Smooth muscle cell (in vitro differentiated cells): ENCODE measurements around the gene MSRB3. TPM values are rescaled to one million over a fixed set of nuclear protein-coding genes. Genes with fewer than 3 reads are reported as not detected.
A peak's percentile ranks its signal among the peaks of the same experiment; 100 is the strongest.

Experiments
- DNase-seq: peaks from one replicate; lab custom pipeline; 2025; ENCODE audit not compliant: unreplicated experiment; lab: John Stamatoyannopoulos, UW
- H2AFZ ChIP-seq: fragments of 200-600 bp; sonication (generic); 2 replicates; pipeline ENCODE4 v1.6.0; 2016; ENCODE audit warnings: antibody characterized with exemption, low read depth, mild to moderate bottlenecking
- H3F3A ChIP-seq: fragments of 200-600 bp; sonication (generic); 2 replicates; pipeline ENCODE4 v1.6.0; 2017; ENCODE audit warnings: antibody characterized with exemption, low read depth
- H3K27ac ChIP-seq: fragments of 200-600 bp; sonication (generic); 2 replicates; pipeline ENCODE4 v1.5.1; 2016; ENCODE audit warnings: low read depth, mild to moderate bottlenecking
- H3K27me3 ChIP-seq: fragments of 200-600 bp; sonication (generic); 2 replicates; pipeline ENCODE4 v1.6.1; 2016; ENCODE audit warnings: low read depth, mild to moderate bottlenecking
- H3K36me3 ChIP-seq: fragments of 200-600 bp; sonication (generic); 2 replicates; pipeline ENCODE4 v1.5.1; 2016; ENCODE audit warnings: low read depth
- H3K4me1 ChIP-seq: fragments of 200-600 bp; sonication (generic); 2 replicates; pipeline ENCODE4 v1.5.1; 2016; ENCODE audit warnings: low read depth
- H3K4me2 ChIP-seq: fragments of 200-600 bp; sonication (generic); 2 replicates; pipeline ENCODE4 v1.6.0; 2016; ENCODE audit warnings: mild to moderate bottlenecking
- H3K4me3 ChIP-seq: fragments of 200-600 bp; sonication (generic); 2 replicates; pipeline ENCODE4 v1.5.1; 2016; ENCODE audit warnings: mild to moderate bottlenecking
- H3K79me2 ChIP-seq: fragments of 200-600 bp; sonication (generic); 2 replicates; pipeline ENCODE4 v1.6.0; 2016; ENCODE audit warnings: low read depth, mild to moderate bottlenecking
- H3K9ac ChIP-seq: fragments of 200-600 bp; sonication (generic); 2 replicates; pipeline ENCODE4 v1.6.0; 2016; ENCODE audit warnings: low read depth
- H3K9me3 ChIP-seq: fragments of 200-600 bp; sonication (generic); replicated peaks from 2 replicates; pipeline ENCODE4 v1.5.1; 2016; ENCODE audit warnings: low read depth
- H4K20me1 ChIP-seq: fragments of 200-600 bp; sonication (generic); 2 replicates; pipeline ENCODE4 v1.6.0; 2016; ENCODE audit warnings: low read depth
- WGBS: methylation state at CpG from one replicate; pipeline ENCODE4 v1.1.7; 2016; ENCODE audit warnings: low lambda C conversion rate; 5-methylcytosine and 5-hydroxymethylcytosine counted together
- polyA plus RNA-seq: library from polyadenylated mRNA; unstranded; fragments of >200 nt; fragmentation: Nextera tagmentation; extraction: Ambion mirVana; gene quantifications from 2 replicates; pipeline ENCODE4 v1.2.1, GENCODE V29; 2016
- total RNA-seq: library from RNA; depleted of rRNA; stranded (reverse); fragments of >200 nt; gene quantifications from 2 replicates; pipeline ENCODE4 v1.2.3, GENCODE V29; 2014
- TF ChIP-seq, protein P1 (sequence below): fragments of 200-600 bp; sonication (generic); IDR thresholded peaks from 2 replicates; pipeline ENCODE4 v1.5.1; 2017; ENCODE audit warnings: borderline replicate concordance, mild to moderate bottlenecking, antibody characterized with exemption; ENCODE audit not compliant: insufficient read depth, poor library complexity, severe bottlenecking

Gene MSRB3
- total and polyA plus RNA-seq, 2 experiments from 2014 or later: 63.1 to 107 TPM

DNA sequence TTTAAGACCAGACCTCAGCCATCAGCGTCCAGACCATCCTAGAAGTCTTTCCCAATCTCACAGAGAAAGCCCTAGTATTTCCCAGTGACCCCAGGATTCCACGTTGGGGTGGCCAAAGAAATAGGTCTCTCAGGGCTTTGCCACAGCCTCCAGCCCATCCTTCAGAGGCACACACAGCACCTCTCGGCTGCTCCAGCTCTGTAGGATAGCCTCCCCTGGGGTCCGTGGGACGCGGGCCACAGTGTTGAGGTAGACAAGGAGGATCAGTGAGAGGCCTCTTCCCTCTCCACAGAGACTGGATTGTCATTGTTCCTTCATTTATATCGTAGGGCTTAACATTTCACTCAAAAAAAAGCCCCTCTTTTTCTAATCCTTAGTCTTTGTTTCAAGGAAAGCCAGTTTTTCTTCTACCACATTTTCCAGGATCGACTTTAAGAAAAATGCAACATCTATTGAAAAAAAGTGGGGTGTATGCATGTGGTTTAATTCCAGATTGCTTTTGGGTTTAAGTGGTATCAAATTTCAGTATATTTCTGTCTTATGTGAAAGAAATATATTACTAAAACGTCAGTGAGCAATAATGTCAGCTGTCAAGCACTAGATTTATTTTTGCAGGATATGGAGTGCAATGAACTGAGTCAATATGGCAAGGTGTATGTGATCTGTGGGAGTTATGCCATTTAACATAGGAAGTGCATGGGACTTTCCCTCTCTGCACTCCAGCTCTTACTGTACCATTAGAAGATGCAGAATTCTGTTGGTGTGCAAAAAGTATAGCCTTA, 187.5 kb downstream of the MSRB3 start:
- WGBS: 90% methylated on average over 9 of the region's 9 CpGs
- no peaks in the 10 kb centered on the region for H3K4me1 ChIP-seq

GRCh38 chr12:65466911-65467310, 188.4 kb downstream of the MSRB3 start:
- TF ChIP-seq, protein P1, sequence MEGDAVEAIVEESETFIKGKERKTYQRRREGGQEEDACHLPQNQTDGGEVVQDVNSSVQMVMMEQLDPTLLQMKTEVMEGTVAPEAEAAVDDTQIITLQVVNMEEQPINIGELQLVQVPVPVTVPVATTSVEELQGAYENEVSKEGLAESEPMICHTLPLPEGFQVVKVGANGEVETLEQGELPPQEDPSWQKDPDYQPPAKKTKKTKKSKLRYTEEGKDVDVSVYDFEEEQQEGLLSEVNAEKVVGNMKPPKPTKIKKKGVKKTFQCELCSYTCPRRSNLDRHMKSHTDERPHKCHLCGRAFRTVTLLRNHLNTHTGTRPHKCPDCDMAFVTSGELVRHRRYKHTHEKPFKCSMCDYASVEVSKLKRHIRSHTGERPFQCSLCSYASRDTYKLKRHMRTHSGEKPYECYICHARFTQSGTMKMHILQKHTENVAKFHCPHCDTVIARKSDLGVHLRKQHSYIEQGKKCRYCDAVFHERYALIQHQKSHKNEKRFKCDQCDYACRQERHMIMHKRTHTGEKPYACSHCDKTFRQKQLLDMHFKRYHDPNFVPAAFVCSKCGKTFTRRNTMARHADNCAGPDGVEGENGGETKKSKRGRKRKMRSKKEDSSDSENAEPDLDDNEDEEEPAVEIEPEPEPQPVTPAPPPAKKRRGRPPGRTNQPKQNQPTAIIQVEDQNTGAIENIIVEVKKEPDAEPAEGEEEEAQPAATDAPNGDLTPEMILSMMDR: no peak
- DNase-seq: no peak
- no peak overlapping the region for H3K9ac ChIP-seq
- H3K9me3 ChIP-seq: no peaks in the 10 kb centered on the region
- no peaks in the 10 kb centered on the region for H3K27me3 ChIP-seq
- no peak overlapping the region for H2AFZ ChIP-seq
- H3K4me2 ChIP-seq: no peak overlapping the region
- no peaks in the 10 kb centered on the region for H3K79me2 ChIP-seq
- no peaks in the 10 kb centered on the region for H4K20me1 ChIP-seq
- H3K4me3 ChIP-seq: no peak overlapping the region
- no peak overlapping the region for H3K27ac ChIP-seq
- peaks cover 3% of the 10 kb centered on the region for H3K36me3 ChIP-seq
- no peaks in the 10 kb centered on the region for H3F3A ChIP-seq
- 96% methylated on average over 1 of the region's 1 CpG for WGBS
- no peaks in the 10 kb centered on the region for H3K4me1 ChIP-seq

More for the DNA sequence above, 187.5 kb downstream of the MSRB3 start:
- H3K27me3 ChIP-seq: no peaks in the 10 kb centered on the region
- no peak overlapping the region for H3K4me2 ChIP-seq
- TF ChIP-seq, protein P1: no peak
- H3K4me3 ChIP-seq: no peak overlapping the region
- H3K79me2 ChIP-seq: no peaks in the 10 kb centered on the region
- DNase-seq: no peak
- H3K9ac ChIP-seq: no peak overlapping the region
- H3K27ac ChIP-seq: no peak overlapping the region
- H4K20me1 ChIP-seq: no peaks in the 10 kb centered on the region
- no peaks in the 10 kb centered on the region for H3K9me3 ChIP-seq
- no peak overlapping the region for H2AFZ ChIP-seq
- no peaks in the 10 kb centered on the region for H3F3A ChIP-seq
- peaks cover 3% of the 10 kb centered on the region for H3K36me3 ChIP-seq

GRCh38 chr12:65470256-65470655, 191.8 kb downstream of the MSRB3 start:
- no peak for DNase-seq
- Histone ChIP-seq H3K36me3 (no peaks in the 10 kb centered on the region), H2AFZ (no peak overlapping the region), H4K20me1 (no peaks in the 10 kb centered on the region), H3K9ac (no peak overlapping the region), H3K4me3 (no peak overlapping the region), H3K4me1 (no peaks in the 10 kb centered on the region), H3K9me3 (no peaks in the 10 kb centered on the region), H3K79me2 (no peaks in the 10 kb centered on the region), H3K27me3 (no peaks in the 10 kb centered on the region), H3F3A (no peaks in the 10 kb centered on the region), H3K4me2 (no peak overlapping the region), H3K27ac (no peak overlapping the region)
- TF ChIP-seq, protein P1: no peak
- 55% methylated on average over 6 of the region's 6 CpGs for WGBS

- Histone ChIP-seq H3K9ac (no peak overlapping the region), H4K20me1 (no peaks in the 10 kb centered on the region), H3K9me3 (no peaks in the 10 kb centered on the region), H3K79me2 (no peaks in the 10 kb centered on the region), H3F3A (no peaks in the 10 kb centered on the region), H3K4me3 (no peak overlapping the region), H3K27me3 (no peaks in the 10 kb centered on the region), H3K4me2 (peak overlapping the region; percentile 59), H3K4me1 (no peaks in the 10 kb centered on the region), H2AFZ (no peak overlapping the region), H3K27ac (no peak overlapping the region), H3K36me3 (no peaks in the 10 kb centered on the region)
- WGBS: 66% methylated on average over 2 of the region's 2 CpGs
- TF ChIP-seq, protein P1: no peak
- DNase-seq: no peak
Observed at GRCh38 chr12:65472079-65472478, 193.6 kb downstream of the MSRB3 start.
